H1 (cell line): Measurements from ENCODE around the gene NEURL2.

Experiments used
- CHD2 ChIP-seq: IDR thresholded peaks from 2 replicates; pipeline ENCODE4 v1.6.1; 2012; ENCODE audit warnings: low read length, improper control_type of control experiment
- CTCF ChIP-seq, 3 experiments: IDR thresholded peaks; 1 replicate in 2 of 3; 2 replicates in 1 of 3; pipeline versions ENCODE4 v1.5.1 to v1.6.1; 2011; ENCODE audit warnings: low read length in 3 of 3, mild to moderate bottlenecking in 3 of 3, inconsistent platforms in 2 of 3, low read depth in 1 of 3, moderate library complexity in 1 of 3; ENCODE audit not compliant: insufficient read depth in 1 of 3; ENCODE audit errors: control extremely low read depth in 1 of 3
- E2F6 ChIP-seq: IDR thresholded peaks from 2 replicates; pipeline ENCODE4 v1.6.1; 2012; ENCODE audit warnings: inconsistent platforms
- EZH2 ChIP-seq: fragments of 200-600 bp; sonication (generic); IDR thresholded peaks from 2 replicates; pipeline ENCODE4 v1.7.1; 2012; ENCODE audit warnings: low read depth, mild to moderate bottlenecking, moderate library complexity, low read length, inconsistent platforms; ENCODE audit not compliant: severe bottlenecking
- MAFK ChIP-seq: IDR thresholded peaks from 2 replicates; pipeline ENCODE4 v1.6.1; 2012; ENCODE audit warnings: low read depth, mild to moderate bottlenecking, improper control_type of control experiment, low read length
- NANOG ChIP-seq: IDR thresholded peaks from 2 replicates; pipeline ENCODE4 v1.6.1; 2011; ENCODE audit warnings: low read length, low read depth, mild to moderate bottlenecking, inconsistent platforms; ENCODE audit not compliant: insufficient read depth, poor library complexity, severe bottlenecking
- POLR2A ChIP-seq, 2 experiments: IDR thresholded peaks; 1 replicate in 1 of 2; 2 replicates in 1 of 2; pipeline ENCODE4 v1.6.1; 2011; ENCODE audit warnings: low read depth in 2 of 2, low read length in 2 of 2, mild to moderate bottlenecking in 2 of 2; ENCODE audit errors: control extremely low read depth in 1 of 2
- TEAD4 ChIP-seq: IDR thresholded peaks from 2 replicates; pipeline ENCODE4 v1.6.1; 2012; ENCODE audit warnings: low read depth, low read length, inconsistent platforms, mixed read lengths
- ZNF274 ChIP-seq: IDR thresholded peaks from 2 replicates; pipeline ENCODE4 v1.7.0; 2012; ENCODE audit warnings: low read length, borderline replicate concordance; ENCODE audit errors: extremely low read depth

GRCh38 chr20:45921337-45922189, 30.6 kb upstream of the NEURL2 start:
- TF ChIP-seq CHD2 (no peak), ZNF274 (no peak), CTCF (IDR thresholded peaks at IDR 0.05; ENCODE audit: control extremely low read depth in 1 of 3, insufficient read depth in 1 of 3, low read depth in 1 of 3, low read length in 3 of 3) (no peak), POLR2A (IDR thresholded peaks at IDR 0.05; ENCODE audit: control extremely low read depth in 1 of 2, low read depth in 2 of 2, low read length in 2 of 2) (no peak), NANOG (no peak), EZH2 (no peak), E2F6 (no peak), MAFK (no peak), TEAD4 (no peak)
